HepG2 (cell line): Measurements from ENCODE around the gene TADA1. TPM values are rescaled to one million over a fixed set of nuclear protein-coding genes. Genes with fewer than 3 reads are reported as not detected.

Experiments used
- BRD4 ChIP-seq: sonication (generic); formaldehyde crosslinking; IDR thresholded peaks from 2 replicates; pipeline ENCODE4 v1.4.0; 2020; ENCODE audit warnings: missing genetic modification reagents
- ETS1 ChIP-seq: sonication (generic); formaldehyde crosslinking; IDR thresholded peaks from 2 replicates; pipeline ENCODE4 v1.4.0; 2020; ENCODE audit warnings: missing genetic modification reagents
- GPN1 ChIP-seq: sonication (generic); formaldehyde crosslinking; IDR thresholded peaks from 2 replicates; pipeline ENCODE4 v1.5.1; 2020; ENCODE audit warnings: missing genetic modification reagents, borderline replicate concordance
- HHEX ChIP-seq: IDR thresholded peaks from 2 replicates; pipeline ENCODE4 v1.6.1; 2016; ENCODE audit warnings: control low read depth
- MZF1 ChIP-seq: sonication (generic); formaldehyde crosslinking; IDR thresholded peaks from 2 replicates; pipeline ENCODE4 v1.8.1; 2023; ENCODE audit warnings: mild to moderate bottlenecking, missing genetic modification reagents, borderline replicate concordance
- NCOR1 ChIP-seq: fragments of 200-600 bp; sonication (generic); IDR thresholded peaks from 2 replicates; pipeline ENCODE4 v1.7.0; 2017; ENCODE audit warnings: antibody characterized with exemption, low read length, borderline replicate concordance
- NR2F1 ChIP-seq, 2 experiments: fragments of 450-650 bp in 1 of 2; formaldehyde crosslinking in 1 of 2; IDR thresholded peaks; 2 replicates each; pipeline versions ENCODE4 v1.5.0 to v1.6.1; 2016 to 2020; ENCODE audit warnings: mild to moderate bottlenecking in 1 of 2, missing compliant biosample characterization in 1 of 2, missing genetic modification reagents in 1 of 2, moderate library complexity in 1 of 2
- ONECUT2 ChIP-seq: sonication (generic); formaldehyde crosslinking; IDR thresholded peaks from 2 replicates; pipeline ENCODE4 v1.4.0; 2020; ENCODE audit warnings: missing genetic modification reagents
- PBX2 ChIP-seq: IDR thresholded peaks from 2 replicates; pipeline ENCODE4 v1.6.1; 2016; ENCODE audit warnings: control low read depth
- PREB ChIP-seq: sonication (generic); formaldehyde crosslinking; IDR thresholded peaks from 2 replicates; pipeline ENCODE4 v1.4.0; 2020; ENCODE audit warnings: missing genetic modification reagents
- RFX5 ChIP-seq: IDR thresholded peaks from 2 replicates; pipeline ENCODE4 v1.6.1; 2011; ENCODE audit warnings: low read depth, low read length, improper control_type of control experiment
- SATB2 ChIP-seq: sonication (generic); formaldehyde crosslinking; IDR thresholded peaks from 2 replicates; pipeline ENCODE4 v1.5.0; 2020; ENCODE audit warnings: missing genetic modification reagents
- TCF12 ChIP-seq, 2 experiments: fragments of 450-650 bp in 1 of 2; sonication (generic) in 1 of 2; formaldehyde crosslinking in 1 of 2; IDR thresholded peaks; 2 replicates each; pipeline versions ENCODE4 v1.6.1 to v1.8.0; 2017 to 2022; ENCODE audit warnings: antibody characterized with exemption in 1 of 2, mild to moderate bottlenecking in 1 of 2, missing genetic modification reagents in 1 of 2, moderate library complexity in 1 of 2
- ZFP1 ChIP-seq: IDR thresholded peaks from 2 replicates; pipeline ENCODE4 v1.6.1; 2016
- ZFP91 ChIP-seq: sonication (generic); formaldehyde crosslinking; IDR thresholded peaks from 2 replicates; pipeline ENCODE4 v1.9.0; 2022; ENCODE audit warnings: missing genetic modification reagents, mild to moderate bottlenecking, borderline replicate concordance
- ZGPAT ChIP-seq: IDR thresholded peaks from 2 replicates; pipeline ENCODE4 v1.6.1; 2016; ENCODE audit warnings: mild to moderate bottlenecking
- ZNF260 ChIP-seq: sonication (generic); formaldehyde crosslinking; IDR thresholded peaks from 2 replicates; pipeline ENCODE4 v1.4.0; 2020; ENCODE audit warnings: missing genetic modification reagents, low read depth, mild to moderate bottlenecking, borderline replicate concordance
- ZNF431 ChIP-seq: sonication (generic); formaldehyde crosslinking; IDR thresholded peaks from 2 replicates; pipeline ENCODE4 v1.9.0; 2022; ENCODE audit warnings: missing genetic modification reagents, low read depth, mild to moderate bottlenecking, borderline replicate concordance
- ZNF567 ChIP-seq: sonication (generic); formaldehyde crosslinking; IDR thresholded peaks from 2 replicates; pipeline ENCODE4 v1.8.1; 2023; ENCODE audit warnings: mild to moderate bottlenecking, missing genetic modification reagents, borderline replicate concordance
- ZNF580 ChIP-seq: IDR thresholded peaks from 2 replicates; pipeline ENCODE4 v1.6.1; 2016; ENCODE audit warnings: low read depth, borderline replicate concordance
- ZNF678 ChIP-seq: sonication (generic); formaldehyde crosslinking; IDR thresholded peaks from 2 replicates; pipeline ENCODE4 v1.4.0; 2020; ENCODE audit warnings: mild to moderate bottlenecking, missing genetic modification reagents
- ZZZ3 ChIP-seq: sonication (generic); formaldehyde crosslinking; IDR thresholded peaks from 2 replicates; pipeline ENCODE4 v1.4.0; 2020; ENCODE audit warnings: missing genetic modification reagents, mild to moderate bottlenecking, borderline replicate concordance
- polyA plus RNA-seq, 8 experiments: library from polyadenylated mRNA; depleted of rRNA in 3 of 8; stranded (reverse) in 7 of 8; unstranded in 1 of 8; fragments of >200 nt; fragmentation: Illumina TruSeq in 4 of 8; extraction: Trizol in 4 of 8; gene quantifications; 2 replicates each; pipeline versions ENCODE4 v1.2.1 to v1.2.3, GENCODE V29; 2011 to 2016; ENCODE audit warnings: low read depth in 4 of 8, missing spikeins in 1 of 8, mixed read lengths in 1 of 8; ENCODE audit not compliant: insufficient read depth in 1 of 8
- total RNA-seq, 5 experiments: library from RNA; depleted of rRNA; stranded (reverse); fragments of >200 nt; fragmentation: Illumina TruSeq; extraction: Trizol; gene quantifications; 2 replicates each; pipeline ENCODE4 v1.2.3, GENCODE V29; 2016; ENCODE audit warnings: low read depth in 1 of 5

TADA1 gene
- total and polyA plus RNA-seq, 2 of the 13 experiments (the other 11 are each of a cell fraction or from before 2014, with no cell fraction given), result 28.3 to 29.1 TPM

GRCh38 chr1:166838766-166839599 is 37.1 kb downstream of the TADA1 start, which contains the start of gene POGK (continued):
- peak; percentile 84; the same call in 1 of the 2 replicates for TF ChIP-seq ETS1 (CRISPR knock-in tag)
- TF ChIP-seq ZNF678 (CRISPR knock-in tag), result no peak; the same call in 1 of the 2 replicates
- TF ChIP-seq NCOR1, result no peak
- TF ChIP-seq PBX2, result no peak
- TF ChIP-seq ZNF567, result 0 out of 2 replicates have a peak, but pooled peaks have one; percentile 58
- peak; percentile 80; the same call in 1 of the 2 replicates for TF ChIP-seq BRD4 (CRISPR knock-in tag)
- TF ChIP-seq RFX5, result no peak
- TF ChIP-seq ZNF580 (CRISPR knock-in tag), result peak; percentile 82; the same call in 1 of the 2 replicates
- no peak for TF ChIP-seq TCF12 (IDR thresholded peaks at IDR 0.05)
- no peak for TF ChIP-seq TCF12 (CRISPR knock-in tag; IDR thresholded peaks at IDR 0.05)
- TF ChIP-seq ZZZ3 (CRISPR knock-in tag), result no peak
- TF ChIP-seq MZF1, result no peak
- TF ChIP-seq ZNF431 (CRISPR knock-in tag), result peak; percentile 84; the same call in 1 of the 2 replicates
- TF ChIP-seq ONECUT2 (CRISPR knock-in tag), result peak; percentile 62; the same call in 1 of the 2 replicates
- no peak for TF ChIP-seq HHEX (CRISPR knock-in tag)
- TF ChIP-seq NR2F1 (CRISPR knock-in tag; IDR thresholded peaks at IDR 0.05), result no peak
- TF ChIP-seq ZFP1 (CRISPR knock-in tag), result no peak
- TF ChIP-seq ZFP91, result peak; percentile 84
- peak; percentile 56; the same call in 1 of the 2 replicates for TF ChIP-seq ZGPAT
- TF ChIP-seq ZNF260, result no peak
- peak; percentile 80; the same call in 1 of the 2 replicates for TF ChIP-seq GPN1 (CRISPR knock-in tag)
- TF ChIP-seq SATB2 (CRISPR knock-in tag), result peak; percentile 82; the same call in 1 of the 2 replicates
- 0 out of 2 replicates have a peak, but pooled peaks have one; percentile 35 for TF ChIP-seq PREB (CRISPR knock-in tag)
